Stimulated activated CD8-positive, alpha-beta memory T cell treated with anti-CD3 and anti-CD28 coated beads, Interleukin-4, amount 100 ng/mL, for 1 hour (primary cell): ENCODE results near the gene KCNJ1.

ENCODE experiments used
- DNase-seq, 2 donors: peaks; one replicate each; pipeline ENCODE4 v3.0.0-alpha.2; 2020; ENCODE audit warnings: low read depth in 2 of 2, low spot score in 1 of 2

Gene KCNJ1

DNA sequence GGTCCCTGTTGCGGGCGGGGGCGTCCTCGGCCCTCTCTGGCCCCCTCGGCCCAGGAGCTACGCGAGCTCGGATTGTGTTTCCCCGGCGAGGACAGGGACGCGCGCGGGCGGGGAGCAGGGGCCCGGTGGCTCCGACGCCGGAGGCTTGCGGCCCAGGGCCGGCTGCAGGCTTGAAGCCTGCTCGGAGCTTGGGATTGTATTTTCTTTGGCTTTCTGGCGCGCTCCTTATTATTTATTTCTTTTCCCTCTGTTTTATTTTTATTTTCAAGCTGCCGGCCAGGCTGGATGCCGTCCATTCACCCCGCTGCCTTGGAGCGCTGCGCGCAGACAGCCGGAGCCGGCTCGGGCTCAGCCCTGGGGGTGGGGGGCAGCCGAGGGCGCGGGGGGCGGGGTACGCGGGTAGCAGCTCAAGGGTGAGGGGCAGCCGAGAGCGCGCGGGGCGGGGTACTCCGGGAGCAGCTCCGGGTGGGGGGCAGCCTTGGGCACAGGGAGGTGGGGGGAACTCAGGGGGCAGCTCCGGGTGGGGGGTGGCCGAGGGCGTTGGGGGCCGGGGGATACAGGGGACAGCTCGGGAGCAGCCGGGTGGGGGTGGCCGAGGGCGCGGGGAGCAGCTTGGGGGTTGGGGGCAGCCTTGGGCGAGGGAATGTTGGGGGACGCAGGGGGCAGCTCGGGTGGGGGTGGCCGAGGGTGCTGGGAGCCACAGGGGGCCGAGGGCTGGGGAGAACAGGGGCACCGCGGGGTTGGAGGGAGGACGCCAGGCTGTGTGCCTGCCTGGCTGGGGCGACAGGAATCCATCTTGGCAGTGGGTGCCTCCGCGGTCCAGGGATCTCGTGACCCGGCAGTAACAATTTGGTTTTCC is 42.7 kb downstream of the KCNJ1 start:
- no peak for DNase-seq

GRCh38 chr11:128823753-128824152 is 43.3 kb downstream of the KCNJ1 start:
- no peak for DNase-seq

- no peak for DNase-seq
Measured at GRCh38 chr11:128822130-128822529, 45.0 kb downstream of the KCNJ1 start.

DNA sequence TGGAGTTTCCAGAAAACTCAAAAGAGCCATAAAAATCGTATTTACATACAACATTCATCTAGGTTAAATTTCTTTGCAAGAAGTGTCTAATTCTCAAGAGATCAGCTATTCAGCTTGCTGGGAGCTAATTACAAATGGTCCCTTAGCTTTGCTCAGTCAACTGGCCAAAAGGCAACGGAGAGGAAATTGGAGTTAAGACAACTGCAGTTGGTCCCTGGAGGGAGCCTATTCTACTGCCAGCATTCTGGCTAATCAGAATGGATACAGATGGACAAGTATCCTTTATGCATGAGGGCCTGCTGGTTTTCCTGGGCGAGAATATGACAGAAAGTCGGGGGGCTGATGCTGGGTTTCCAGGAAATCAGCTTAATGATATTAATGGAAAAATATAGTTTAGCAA is 45.5 kb downstream of the KCNJ1 start:
- no peak for DNase-seq

- DNase-seq = no peak
Measured at GRCh38 chr11:128819198-128819597, 47.9 kb downstream of the KCNJ1 start.

- no peak for DNase-seq
Measured at GRCh38 chr11:128814856-128815705, 52.0 kb downstream of the KCNJ1 start.

GRCh38 chr11:128813729-128814128 is 53.4 kb downstream of the KCNJ1 start:
- DNase-seq = no peak

- no peak for DNase-seq
Measured at GRCh38 chr11:128810784-128811514, 56.1 kb downstream of the KCNJ1 start.

- no peak for DNase-seq
Measured at GRCh38 chr11:128809128-128809527, 58.0 kb downstream of the KCNJ1 start.

DNA sequence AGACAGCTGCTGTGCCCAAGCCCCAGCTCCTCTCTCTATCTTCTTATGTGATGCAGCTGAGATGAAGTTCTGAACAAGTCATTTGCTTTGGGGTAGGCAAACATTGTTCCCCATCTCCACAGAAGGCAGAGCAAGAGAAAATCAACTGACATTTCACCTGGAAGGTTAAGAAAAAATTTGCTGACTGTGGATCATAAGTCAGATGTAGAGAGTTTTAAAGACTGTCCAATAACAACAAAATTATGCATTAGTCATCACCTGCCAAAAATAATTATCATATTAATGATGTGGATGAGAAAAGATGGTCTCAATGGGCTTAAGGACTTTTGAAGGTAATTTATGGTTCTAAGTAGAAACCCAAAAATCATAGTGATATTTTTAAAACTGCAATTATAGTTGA is 59.2 kb downstream of the KCNJ1 start:
- DNase-seq = no peak

DNA sequence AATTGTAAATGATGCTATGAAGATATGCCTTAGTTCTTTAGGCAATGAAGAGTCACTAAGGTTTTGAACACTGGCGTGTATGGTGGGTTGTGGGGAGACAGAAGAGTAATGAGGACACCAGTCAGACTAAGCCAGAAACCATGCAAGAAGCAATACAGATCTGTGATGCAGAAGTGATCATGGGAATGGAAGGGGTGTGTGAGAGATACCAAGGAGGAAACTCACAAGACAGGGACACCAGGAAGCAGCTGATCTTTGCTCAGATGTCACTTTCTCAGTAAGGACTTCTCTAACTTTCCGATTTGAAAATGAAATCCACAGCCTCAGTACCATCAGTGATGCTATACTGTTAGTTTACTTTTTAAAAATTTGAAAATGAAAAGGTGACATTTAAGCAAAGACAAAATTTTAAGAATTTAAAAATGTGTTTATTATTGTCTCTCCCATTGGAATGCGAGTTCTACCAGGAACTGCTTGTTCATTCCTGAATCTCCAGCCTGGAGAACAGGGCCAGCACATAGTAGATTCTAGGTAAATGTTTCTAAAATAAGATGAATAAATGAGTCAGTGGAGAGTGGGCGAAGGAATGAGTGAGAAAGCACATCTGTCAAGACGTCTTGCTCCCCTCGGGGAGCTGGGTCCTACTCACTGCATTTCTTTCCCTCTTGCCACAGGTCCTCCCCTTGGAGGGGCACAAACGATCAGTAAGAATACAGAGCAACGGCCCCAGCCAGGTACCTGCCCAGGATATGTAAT is 60.4 kb downstream of the KCNJ1 start:
- DNase-seq = no peak

- DNase-seq = no peak
Measured at GRCh38 chr11:128804481-128804880, 62.6 kb downstream of the KCNJ1 start.

GRCh38 chr11:128803449-128804245 is 63.4 kb downstream of the KCNJ1 start:
- no peak for DNase-seq

- no peak for DNase-seq
Measured at GRCh38 chr11:128803011-128803410, 64.1 kb downstream of the KCNJ1 start.

DNA sequence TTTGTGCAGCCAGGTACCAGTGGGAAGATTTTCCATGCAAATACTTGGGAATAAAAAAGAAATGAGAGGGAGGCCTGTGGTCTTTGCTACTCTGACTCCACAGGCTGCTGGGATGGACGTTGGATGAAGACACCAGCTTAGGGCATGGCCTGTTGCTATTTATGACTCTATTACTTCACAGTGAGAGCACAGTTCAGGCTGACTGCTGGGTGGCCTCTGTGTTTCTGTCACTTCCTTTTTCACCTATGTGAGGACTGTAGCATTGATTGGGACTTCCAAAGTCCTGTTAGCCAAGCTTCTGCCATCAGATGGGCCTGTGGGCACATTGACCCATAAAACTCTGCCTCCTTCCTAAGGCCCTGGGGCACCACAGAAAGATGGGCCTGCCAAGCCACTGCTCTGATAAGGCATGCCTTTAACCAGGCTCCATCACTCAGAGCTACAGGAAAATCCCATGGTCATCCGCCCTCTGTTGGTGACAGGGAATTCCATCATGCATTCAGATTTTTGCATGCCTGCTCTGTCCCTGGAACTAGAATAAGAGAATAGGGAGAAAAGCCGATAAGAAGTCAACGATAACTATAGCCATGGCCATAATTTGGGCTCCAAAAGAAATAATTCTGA is 64.6 kb downstream of the KCNJ1 start:
- no peak for DNase-seq

- DNase-seq = no peak
Measured at GRCh38 chr11:128800871-128801417, 66.2 kb downstream of the KCNJ1 start.

DNA sequence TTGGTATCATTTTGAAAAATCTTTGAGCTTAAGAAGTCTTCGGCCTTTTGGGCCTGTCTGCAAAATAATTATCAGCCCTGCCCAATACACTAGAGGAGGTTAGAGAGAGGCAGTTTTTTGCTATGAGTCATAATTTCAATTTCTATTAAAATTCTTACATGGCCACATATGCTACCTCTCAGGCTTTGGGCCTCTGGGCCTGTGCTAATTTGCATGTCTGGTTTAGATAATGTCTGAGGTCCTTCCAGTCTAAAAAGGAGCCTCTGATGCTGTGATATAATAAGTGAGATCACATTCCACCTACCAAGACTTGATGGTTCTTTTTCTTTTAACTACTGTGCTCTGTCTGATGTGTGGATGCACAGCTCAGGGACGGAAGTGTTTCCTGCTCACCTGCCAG is 70.8 kb downstream of the KCNJ1 start:
- no peak for DNase-seq

DNA sequence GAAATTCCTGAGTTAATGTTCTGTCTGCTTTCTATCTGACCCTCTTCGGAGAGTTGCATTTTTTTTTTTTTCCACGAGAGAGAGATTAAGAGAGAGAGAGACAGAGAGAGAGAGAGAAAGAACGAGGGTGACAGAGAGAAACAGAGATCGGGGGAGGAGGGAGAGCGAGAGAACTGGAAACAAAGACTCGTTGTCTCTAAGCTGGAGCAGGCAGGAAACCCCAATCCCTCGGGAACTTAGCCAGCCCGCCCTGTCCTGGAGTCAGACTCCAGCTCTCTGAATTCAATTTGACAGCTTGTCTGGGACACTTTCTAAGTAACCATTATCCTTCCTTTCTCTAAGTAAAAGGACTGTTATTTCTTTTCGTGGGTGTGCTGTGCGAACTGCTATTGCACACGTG is 76.9 kb downstream of the KCNJ1 start:
- no peak for DNase-seq

DNA sequence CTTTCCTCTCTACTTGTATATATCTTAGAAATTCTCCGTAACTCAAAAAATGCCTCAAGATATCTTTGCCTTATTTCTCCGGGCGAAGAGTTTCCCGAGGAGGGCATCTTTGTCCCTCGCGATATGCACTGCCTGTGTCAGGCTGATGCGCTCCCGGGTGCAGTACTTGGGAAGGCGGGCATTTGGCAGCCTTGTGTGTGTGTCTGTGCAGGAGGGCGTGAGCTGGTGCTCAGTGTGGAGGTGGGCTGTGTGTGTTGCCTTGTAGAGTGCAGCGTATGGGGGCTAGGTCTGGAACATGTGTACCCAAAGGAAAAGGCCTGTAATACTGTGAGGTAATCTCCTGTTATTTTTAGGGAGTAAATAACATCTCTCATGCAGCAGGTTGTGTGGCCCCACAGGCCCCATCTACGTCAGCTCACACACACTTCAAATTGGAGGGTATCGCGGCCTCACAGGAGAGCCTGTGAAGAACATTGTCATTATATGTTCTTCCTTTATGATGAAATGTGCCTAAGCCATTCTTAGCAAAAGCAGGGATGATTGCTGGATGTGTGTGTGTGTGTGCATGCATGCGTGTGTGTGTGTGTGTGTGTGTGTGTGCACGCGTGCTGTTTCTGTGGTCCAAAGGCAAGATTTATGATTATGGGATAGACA is 77.5 kb downstream of the KCNJ1 start:
- DNase-seq = no peak
